Lower lobe of right lung (tissue), 2 donors: Measurements from ENCODE around the gene MAD1L1. TPM values are rescaled to one million over a fixed set of nuclear protein-coding genes. Genes with fewer than 3 reads are reported as not detected.

ENCODE experiments used
- ATAC-seq, 2 donors: fragments of 200-7000 bp; cut with Tn5 transposase; one replicate each; pipeline ENCODE4 v1.9.1; 2020 to 2022; ENCODE audit warnings: mild to moderate bottlenecking in 2 of 2, moderate library complexity in 2 of 2
- DNase-seq: peaks from one replicate; pipeline ENCODE4 v3.0.0-alpha.2; 2020
- H3K27ac ChIP-seq: fragments of 200-600 bp; one replicate; pipeline ENCODE4 v1.8.0; 2022
- H3K27me3 ChIP-seq: fragments of 200-600 bp; one replicate; pipeline ENCODE4 v1.8.0; 2022; ENCODE audit warnings: low read depth
- H3K36me3 ChIP-seq: fragments of 200-600 bp; one replicate; pipeline ENCODE4 v1.8.0; 2022; ENCODE audit warnings: mild to moderate bottlenecking
- H3K4me1 ChIP-seq: fragments of 200-600 bp; one replicate; pipeline ENCODE4 v1.8.0; 2022
- H3K4me3 ChIP-seq: fragments of 200-600 bp; one replicate; pipeline ENCODE4 v1.8.0; 2022; ENCODE audit warnings: mild to moderate bottlenecking
- H3K9me3 ChIP-seq: fragments of 200-600 bp; one replicate; pipeline ENCODE4 v1.8.0; 2022
- CTCF ChIP-seq: fragments of 200-600 bp; IDR thresholded peaks from one replicate; pipeline ENCODE4 v1.8.0; 2022; ENCODE audit warnings: antibody characterized with exemption, mild to moderate bottlenecking
- intact Hi-C: fragments of 100-400 bp; cut with DNase I; formaldehyde crosslinking; loops from one replicate; pipeline ENCODE4 v1.11.0; 2022
- total RNA-seq: library from RNA; stranded (reverse); fragmentation: NEBNext Ultra II Directional; extraction: Animal tissue kit (Norgen Biotek cat#: 25700); gene quantifications from one replicate; pipeline ENCODE4 v1.2.1, GENCODE V29; 2021
- donor health status: DM: no; HTN: yes; CAD: no; lungs with severe emphysema.

Gene MAD1L1
- total RNA-seq, 1 donor from 2014 or later = 44.5 TPM

GRCh38 chr7:2148814-2149213 is 83.9 kb downstream of the MAD1L1 start:
- H3K36me3 ChIP-seq = peaks cover 30% of the 10 kb centered on the region
- no peaks in the 10 kb centered on the region for H3K9me3 ChIP-seq
- DNase-seq = no peak
- no peak for ATAC-seq
- no peaks in the 10 kb centered on the region for H3K4me1 ChIP-seq
- H3K4me3 ChIP-seq = no peak overlapping the region
- intact Hi-C loops = no loop called here
- H3K27ac ChIP-seq = no peak overlapping the region
- TF ChIP-seq CTCF = no peak
- H3K27me3 ChIP-seq = no peaks in the 10 kb centered on the region

GRCh38 chr7:2148189-2148588 is 84.6 kb downstream of the MAD1L1 start:
- H3K27me3 ChIP-seq = no peaks in the 10 kb centered on the region
- no peak overlapping the region for H3K4me3 ChIP-seq
- H3K4me1 ChIP-seq = no peaks in the 10 kb centered on the region
- no peaks in the 10 kb centered on the region for H3K9me3 ChIP-seq
- ATAC-seq (no peak), DNase-seq (no peak)
- no peak overlapping the region for H3K27ac ChIP-seq
- no peak for TF ChIP-seq CTCF
- intact Hi-C loops = no loop called here
- peaks cover 35% of the 10 kb centered on the region for H3K36me3 ChIP-seq

- intact Hi-C loops = no loop called here
- peaks cover 35% of the 10 kb centered on the region for H3K36me3 ChIP-seq
- DNase-seq = no peak
Observed at GRCh38 chr7:2146676-2147472, 85.9 kb downstream of the MAD1L1 start.

GRCh38 chr7:2145835-2146580 is 86.7 kb downstream of the MAD1L1 start:
- Histone ChIP-seq H3K4me3 (no peak overlapping the region), H3K27me3 (no peaks in the 10 kb centered on the region), H3K9me3 (no peaks in the 10 kb centered on the region), H3K36me3 (peaks cover 35% of the 10 kb centered on the region), H3K4me1 (no peaks in the 10 kb centered on the region), H3K27ac (no peak overlapping the region)
- no peak for TF ChIP-seq CTCF
- ATAC-seq = no peak
- DNase-seq = no peak
- intact Hi-C loops = no loop called here

More at GRCh38 chr7:2146676-2147472, 85.9 kb downstream of the MAD1L1 start:
- Histone ChIP-seq H3K4me1 (no peaks in the 10 kb centered on the region), H3K27me3 (no peaks in the 10 kb centered on the region), H3K27ac (no peak overlapping the region), H3K4me3 (no peak overlapping the region), H3K9me3 (no peaks in the 10 kb centered on the region)
- no peak for ATAC-seq
- no peak for TF ChIP-seq CTCF

GRCh38 chr7:2144926-2145325 is 87.8 kb downstream of the MAD1L1 start:
- Histone ChIP-seq H3K36me3 (peaks cover 35% of the 10 kb centered on the region), H3K4me3 (no peak overlapping the region), H3K27ac (no peak overlapping the region), H3K4me1 (no peaks in the 10 kb centered on the region), H3K27me3 (no peaks in the 10 kb centered on the region), H3K9me3 (no peaks in the 10 kb centered on the region)
- no peak for TF ChIP-seq CTCF
- DNase-seq (no peak), ATAC-seq (no peak)
- intact Hi-C loops = no loop called here
